Spleen (tissue), 11 donors: Measurements from ENCODE around the gene POLA1. TPM values are rescaled to one million over a fixed set of nuclear protein-coding genes. Genes with fewer than 3 reads are reported as not detected.

Source experiments
- DNase-seq: peaks from one replicate; pipeline ENCODE4 v3.0.0-alpha.2; 2020
- H3K27ac ChIP-seq, 8 donors: fragments of 200-600 bp; sonication (generic) in 7 of 8; 1 replicate in 4 of 8; 2 replicates in 4 of 8; pipeline versions ENCODE4 v1.5.0 to v1.8.0; 2016 to 2021; ENCODE audit warnings: inconsistent platforms in 4 of 8, mild to moderate bottlenecking in 4 of 8, moderate library complexity in 1 of 8
- H3K27me3 ChIP-seq, 7 donors: fragments of 200-600 bp; sonication (generic) in 6 of 7; replicated peaks in 1 of 7; 1 replicate in 4 of 7; 2 replicates in 3 of 7; pipeline versions ENCODE4 v1.5.0 to v1.8.0; 2016 to 2021; ENCODE audit warnings: inconsistent platforms in 3 of 7, mild to moderate bottlenecking in 1 of 7
- H3K36me3 ChIP-seq, 6 donors: fragments of 200-600 bp; sonication (generic) in 5 of 6; 1 replicate in 4 of 6; 2 replicates in 2 of 6; pipeline versions ENCODE4 v1.5.0 to v1.8.0; 2016 to 2021; ENCODE audit warnings: inconsistent platforms in 2 of 6
- H3K4me1 ChIP-seq, 6 donors: fragments of 200-600 bp; sonication (generic) in 5 of 6; 1 replicate in 3 of 6; 2 replicates in 3 of 6; pipeline versions ENCODE4 v1.5.0 to v1.8.0; 2016 to 2021; ENCODE audit warnings: inconsistent platforms in 3 of 6
- H3K4me3 ChIP-seq, 8 donors: fragments of 200-600 bp; sonication (generic) in 7 of 8; 1 replicate in 4 of 8; 2 replicates in 4 of 8; pipeline versions ENCODE4 v1.5.0 to v1.8.0; 2016 to 2021; ENCODE audit warnings: inconsistent platforms in 4 of 8, mild to moderate bottlenecking in 4 of 8, moderate library complexity in 2 of 8
- H3K9me3 ChIP-seq, 8 donors: fragments of 200-600 bp; sonication (generic) in 7 of 8; 1 replicate in 4 of 8; 2 replicates in 4 of 8; pipeline versions ENCODE4 v1.5.0 to v1.8.0; 2016 to 2021; ENCODE audit warnings: inconsistent platforms in 4 of 8
- CTCF ChIP-seq, 11 experiments: fragments of 200-600 bp in 7 of 11; fragments of 450-650 bp in 4 of 11; sonication (generic) in 4 of 11; IDR thresholded peaks in 8 of 11; conservative IDR thresholded peaks in 3 of 11; 1 replicate in 7 of 11; 2 replicates in 4 of 11; pipeline versions ENCODE4 v1.4.0 to v1.8.0; 2016 to 2021; ENCODE audit warnings: antibody characterized with exemption in 11 of 11, inconsistent platforms in 4 of 11, mild to moderate bottlenecking in 1 of 11
- POLR2A ChIP-seq, 3 donors: fragments of 450-650 bp; IDR thresholded peaks; one replicate each; pipeline ENCODE4 v1.5.1; 2017; ENCODE audit warnings: antibody characterized with exemption in 3 of 3, mild to moderate bottlenecking in 1 of 3
- POLR2AphosphoS5 ChIP-seq, 3 donors: sonication (generic); formaldehyde crosslinking; IDR thresholded peaks; one replicate each; pipeline ENCODE4 v1.5.1; 2017; ENCODE audit warnings: antibody characterized with exemption in 3 of 3
- WGBS, 5 donors: extraction: QIAGEN DNeasy Blood & Tissue Kit in 3 of 5; methylation state at CpG; one replicate each; pipeline versions ENCODE4 v1.1.5 to v1.1.7; 2013 to 2018; 5-methylcytosine and 5-hydroxymethylcytosine counted together
- intact Hi-C: fragments of 100-400 bp; cut with DNase I; formaldehyde crosslinking; loops from one replicate; pipeline ENCODE4 v1.15.0; 2023; ENCODE audit warnings: low total_unique reads
- polyA plus RNA-seq, 3 donors: library from polyadenylated mRNA; stranded (reverse); fragments of 200-250 nt; gene quantifications; one replicate each; pipeline ENCODE4 v1.2.1, GENCODE V29; 2013
- total RNA-seq, 7 donors: library from RNA; depleted of rRNA in 3 of 7; stranded (reverse); fragments of >200 nt in 3 of 7; fragmentation: NEBNext Ultra II Directional in 4 of 7; extraction: Animal tissue kit (Norgen Biotek cat#: 25700) in 4 of 7; gene quantifications; one replicate each; pipeline versions ENCODE4 v1.1.0 to v1.2.1, GENCODE V29; 2016 to 2021
- donor health status: healthy with polysubstance abuse.
- donor health status: DM: no; HTN: no; CAD: no; lungs with moderate emphysema.
- donor health status: DM: no; HTN: no; CAD: no.
- donor health status: Bipolar disorder and iron deficiency.
- donor health status: healthy.
- donor health status: DM: no; HTN: no; CAD: no.
- donor health status: DM: yes; HTN: yes; CAD: no.

The POLA1 gene
- total and polyA plus RNA-seq, 10 donors, result 2.1 to 15.4 (median 10.6) TPM

- intact Hi-C loops, result no loop called here
- H3K4me1 ChIP-seq, result no peaks in the 10 kb centered on the region
These were observed 158.1 kb downstream of the POLA1 start for GRCh38 chrX:24851780-24852179.

GRCh38 chrX:24858004-24858746 lies 164.5 kb downstream of the POLA1 start:
- WGBS, 5 donors, result 71 to 95% (median 93%) methylated on average over 4 of the region's 4 CpGs
- intact Hi-C loops, result no loop called here
- Histone ChIP-seq H3K27me3 (no peaks in the 10 kb centered on the region), H3K4me3 (no peak overlapping the region), H3K4me1 (no peaks in the 10 kb centered on the region), H3K27ac (no peak overlapping the region), H3K36me3 (peaks cover 0 to 2% (median 0%) of the 10 kb centered on the region in 6 donors), H3K9me3 (no peaks in the 10 kb centered on the region)
- TF ChIP-seq POLR2A (IDR thresholded peaks at IDR 0.05), result no peak
- TF ChIP-seq POLR2AphosphoS5 (IDR thresholded peaks at IDR 0.05), result no peak
- TF ChIP-seq CTCF (IDR thresholded peaks at IDR 0.05 in 8 of 11, conservative IDR thresholded peaks at IDR 0.05 in 3 of 11), result no peak
- DNase-seq, result no peak

More at GRCh38 chrX:24851780-24852179, 158.1 kb downstream of the POLA1 start:
- WGBS, 5 donors, result 78 to 99% (median 95%) methylated on average over 4 of the region's 4 CpGs
- Histone ChIP-seq H3K36me3 (peaks cover 0 to 23% (median 0%) of the 10 kb centered on the region in 6 donors), H3K27me3 (no peaks in the 10 kb centered on the region), H3K4me3 (no peak overlapping the region), H3K27ac (no peak overlapping the region), H3K9me3 (no peaks in the 10 kb centered on the region)
- TF ChIP-seq POLR2A (IDR thresholded peaks at IDR 0.05) (no peak), CTCF (IDR thresholded peaks at IDR 0.05 in 8 of 11, conservative IDR thresholded peaks at IDR 0.05 in 3 of 11) (no peak), POLR2AphosphoS5 (IDR thresholded peaks at IDR 0.05) (no peak)
- DNase-seq, result no peak

GRCh38 chrX:24859211-24859841 lies 165.6 kb downstream of the POLA1 start:
- no peak for DNase-seq
- Histone ChIP-seq H3K4me3 (no peak overlapping the region), H3K27me3 (no peaks in the 10 kb centered on the region), H3K27ac (no peak overlapping the region), H3K4me1 (no peaks in the 10 kb centered on the region), H3K9me3 (no peaks in the 10 kb centered on the region), H3K36me3 (no peaks in the 10 kb centered on the region)
- WGBS, 5 donors, result 73 to 98% (median 96%) methylated on average over 4 of the region's 4 CpGs
- no peak for TF ChIP-seq POLR2AphosphoS5 (IDR thresholded peaks at IDR 0.05)
- TF ChIP-seq CTCF (IDR thresholded peaks at IDR 0.05 in 8 of 11, conservative IDR thresholded peaks at IDR 0.05 in 3 of 11), result no peak
- no peak for TF ChIP-seq POLR2A (IDR thresholded peaks at IDR 0.05)
- intact Hi-C loops, result no loop called here

- Histone ChIP-seq H3K4me3 (no peak overlapping the region), H3K27ac (no peak overlapping the region), H3K27me3 (no peaks in the 10 kb centered on the region), H3K36me3 (no peaks in the 10 kb centered on the region), H3K4me1 (no peaks in the 10 kb centered on the region), H3K9me3 (no peaks in the 10 kb centered on the region)
- no peak for DNase-seq
- TF ChIP-seq POLR2AphosphoS5 (IDR thresholded peaks at IDR 0.05) (no peak), CTCF (IDR thresholded peaks at IDR 0.05 in 8 of 11, conservative IDR thresholded peaks at IDR 0.05 in 3 of 11) (no peak), POLR2A (IDR thresholded peaks at IDR 0.05) (no peak)
- intact Hi-C loops, result no loop called here
These were observed 166.4 kb downstream of the POLA1 start for GRCh38 chrX:24860140-24860539.
